ENCODE measurements around the gene DTNB.
"Not testable (repeated sequence)": the region's sequence is repeated elsewhere in the genome, so short reads cannot be mapped to it uniquely, and the experiment has no call there.

DTNB gene

DNA sequence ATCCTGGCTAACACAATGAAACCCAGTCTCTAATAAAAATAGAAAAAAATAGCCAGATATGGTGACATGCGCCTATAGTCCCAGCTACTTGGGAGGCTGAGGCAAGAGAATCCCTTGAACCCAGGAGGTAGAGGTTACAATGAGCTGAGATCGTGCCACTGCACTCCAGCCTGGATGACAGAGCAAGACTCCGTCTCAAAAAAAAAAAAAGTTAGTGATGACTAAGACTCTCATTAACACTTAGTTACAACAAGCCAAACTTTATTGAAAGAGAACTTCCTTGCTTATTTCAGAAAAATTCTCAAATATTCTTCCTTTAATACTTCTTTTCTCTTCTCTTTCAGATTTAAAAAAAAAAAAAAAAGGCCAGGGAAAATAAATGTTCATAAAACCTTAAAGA, 7.9 kb downstream of the DTNB start:
- not testable (repeated sequence) for H3K27me3 Mint-ChIP-seq; H3K27ac Mint-ChIP-seq; H3K36me3 Mint-ChIP-seq (ENCODE audit: low read depth); DNase-seq; H3K4me3 Mint-ChIP-seq; H3K9me3 Mint-ChIP-seq
- H3K4me1 Mint-ChIP-seq (ENCODE audit: low read depth) = peaks cover 30% of the 10 kb centered on the region

DNA sequence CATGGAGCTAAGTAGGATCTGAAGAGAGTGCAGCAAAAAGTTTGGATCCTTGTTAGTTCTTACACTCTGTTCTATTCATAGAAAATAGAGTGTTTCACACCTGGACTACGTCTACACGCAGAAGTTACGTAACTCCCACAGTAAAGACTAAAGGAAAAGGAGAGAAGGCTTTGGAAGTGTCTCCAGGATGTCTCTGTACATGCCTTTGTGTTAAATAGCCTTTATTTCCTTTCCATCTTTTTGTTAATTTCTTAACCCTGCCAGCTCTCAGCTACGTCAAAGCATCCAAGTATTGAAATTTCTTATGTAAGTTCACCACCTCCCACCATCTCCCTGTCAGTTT, 8.4 kb downstream of the DTNB start:
- no peaks in the 10 kb centered on the region for H3K9me3 Mint-ChIP-seq
- H3K27ac Mint-ChIP-seq = no peak overlapping the region
- H3K4me1 Mint-ChIP-seq (ENCODE audit: low read depth) = peaks cover 31% of the 10 kb centered on the region
- no peak overlapping the region for H3K4me3 Mint-ChIP-seq
- no peak for DNase-seq
- no peaks in the 10 kb centered on the region for H3K27me3 Mint-ChIP-seq
- no peaks in the 10 kb centered on the region for H3K36me3 Mint-ChIP-seq (ENCODE audit: low read depth)

DNA sequence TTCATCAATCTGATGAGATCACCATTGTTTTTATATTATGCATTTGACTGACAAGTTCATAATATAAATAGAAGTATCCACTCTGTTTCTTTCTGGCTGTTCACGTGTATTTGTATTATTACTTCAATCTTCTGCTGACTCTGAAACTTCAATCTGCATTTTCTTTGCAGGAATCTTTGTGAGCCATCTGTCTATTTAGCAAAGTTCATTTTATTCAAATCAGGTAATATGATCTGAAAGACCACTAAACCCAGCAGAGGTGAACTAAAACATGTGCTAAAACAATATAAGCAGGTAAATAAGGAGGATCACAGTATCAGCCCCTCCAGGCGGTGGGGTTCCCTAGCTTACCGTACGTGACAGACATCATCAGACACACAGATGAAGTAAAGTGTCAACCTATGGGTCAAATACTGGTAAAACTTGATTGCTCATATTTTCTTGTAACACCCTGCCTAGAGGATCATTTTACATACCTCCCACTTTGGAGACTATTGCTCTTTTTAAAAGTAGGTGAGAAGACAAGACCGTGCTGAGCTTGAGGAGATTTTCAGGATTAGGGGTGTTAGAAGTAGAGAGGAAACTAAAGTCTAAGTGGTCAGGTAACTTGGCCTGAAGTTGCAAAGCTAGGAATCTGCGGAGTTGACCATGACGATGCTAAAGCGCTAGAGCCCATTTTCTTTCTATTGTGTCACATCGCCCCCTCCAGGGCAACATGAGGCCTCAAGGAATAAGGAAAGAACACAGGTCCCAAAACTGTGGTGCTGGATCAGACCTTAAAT, 9.0 kb downstream of the DTNB start:
- Mint-ChIP-seq H3K36me3 (ENCODE audit: low read depth) (no peaks in the 10 kb centered on the region), H3K27me3 (no peaks in the 10 kb centered on the region), H3K27ac (no peak overlapping the region), H3K9me3 (no peaks in the 10 kb centered on the region), H3K4me3 (no peak overlapping the region), H3K4me1 (ENCODE audit: low read depth) (peaks cover 35% of the 10 kb centered on the region)
- DNase-seq = no peak

DNA sequence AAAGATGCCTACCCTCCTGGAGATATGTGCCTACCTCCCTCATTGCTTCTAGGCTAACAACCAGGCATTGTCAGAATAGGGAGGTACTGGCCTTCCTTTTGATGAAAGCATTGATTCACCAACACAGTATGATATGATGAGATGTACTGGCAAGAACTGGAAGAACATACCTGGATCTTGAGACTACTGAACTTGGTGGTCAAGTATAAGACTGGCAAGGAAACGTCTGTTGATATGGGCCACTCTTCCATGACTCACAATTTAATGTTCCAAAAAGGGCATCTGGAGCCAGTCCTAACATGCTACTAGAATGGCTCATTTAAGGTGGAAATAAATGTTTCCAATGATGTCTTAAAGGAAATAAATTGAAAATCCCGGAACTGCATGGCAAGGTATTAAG, 18.1 kb downstream of the DTNB start:
- peaks cover 11% of the 10 kb centered on the region for H3K36me3 Mint-ChIP-seq (ENCODE audit: low read depth)
- no peak for DNase-seq
- H3K9me3 Mint-ChIP-seq = no peaks in the 10 kb centered on the region
- no peak overlapping the region for H3K4me3 Mint-ChIP-seq
- peaks cover 21% of the 10 kb centered on the region for H3K4me1 Mint-ChIP-seq (ENCODE audit: low read depth)
- no peaks in the 10 kb centered on the region for H3K27me3 Mint-ChIP-seq
- no peak overlapping the region for H3K27ac Mint-ChIP-seq

DNA sequence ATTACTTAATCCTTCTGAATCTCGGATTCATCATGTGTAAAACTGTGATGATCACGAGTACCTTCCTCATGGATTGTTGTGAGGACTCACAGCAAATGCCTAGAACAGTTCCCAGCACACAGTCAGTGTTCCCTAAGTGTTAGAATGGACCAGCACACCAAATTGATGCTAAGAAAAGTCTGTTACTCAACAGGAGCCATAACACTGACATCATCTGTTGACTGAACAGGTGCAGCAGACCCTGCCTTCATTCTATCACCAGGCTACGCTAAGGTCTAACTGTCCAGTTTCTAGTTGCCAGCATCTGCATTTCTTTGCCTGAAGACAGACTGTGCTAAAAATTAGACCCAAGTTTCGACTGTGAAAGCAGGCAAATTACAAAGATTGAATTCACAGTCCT, 18.6 kb downstream of the DTNB start:
- Mint-ChIP-seq H3K27me3 (no peaks in the 10 kb centered on the region), H3K9me3 (no peaks in the 10 kb centered on the region), H3K4me1 (ENCODE audit: low read depth) (peaks cover 17% of the 10 kb centered on the region), H3K36me3 (ENCODE audit: low read depth) (peaks cover 17% of the 10 kb centered on the region), H3K27ac (no peak overlapping the region), H3K4me3 (no peak overlapping the region)
- DNase-seq = no peak

DNA sequence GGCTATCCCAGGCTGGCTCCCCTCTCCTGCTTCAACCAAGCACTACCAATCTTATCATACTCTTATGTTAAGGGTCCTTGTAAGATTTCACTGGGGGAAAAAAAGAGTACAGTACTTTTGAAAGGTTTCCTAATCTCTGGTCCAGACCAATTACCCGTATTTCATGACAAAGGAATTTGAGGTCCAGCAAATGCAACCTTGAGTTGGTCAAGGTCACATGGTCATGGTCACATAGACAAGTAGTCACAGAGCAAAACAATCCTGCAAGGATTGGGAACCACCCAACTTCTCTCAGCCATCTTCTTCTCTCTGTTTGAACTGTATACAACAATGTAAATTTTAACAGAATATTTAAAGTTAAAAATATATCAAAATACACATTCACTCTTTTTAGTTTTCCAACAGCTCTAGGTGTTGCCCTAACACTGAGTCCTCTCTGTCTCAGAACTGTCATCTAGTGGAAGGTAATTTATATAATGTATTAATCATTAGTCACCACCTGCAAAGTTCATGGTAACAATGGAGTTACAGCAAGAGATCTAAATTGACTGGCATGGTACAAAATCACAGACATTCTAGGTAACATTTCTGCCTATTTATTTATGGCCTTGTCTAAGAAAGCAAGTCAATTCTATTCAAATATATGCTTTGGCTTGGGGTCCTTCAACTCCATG, 21.5 kb downstream of the DTNB start:
- H3K4me1 Mint-ChIP-seq (ENCODE audit: low read depth) = no peaks in the 10 kb centered on the region
- no peaks in the 10 kb centered on the region for H3K9me3 Mint-ChIP-seq
- H3K27ac Mint-ChIP-seq = no peak overlapping the region
- no peak for DNase-seq
- H3K4me3 Mint-ChIP-seq = no peak overlapping the region
- no peaks in the 10 kb centered on the region for H3K27me3 Mint-ChIP-seq
- H3K36me3 Mint-ChIP-seq (ENCODE audit: low read depth) = peaks cover 22% of the 10 kb centered on the region

DNA sequence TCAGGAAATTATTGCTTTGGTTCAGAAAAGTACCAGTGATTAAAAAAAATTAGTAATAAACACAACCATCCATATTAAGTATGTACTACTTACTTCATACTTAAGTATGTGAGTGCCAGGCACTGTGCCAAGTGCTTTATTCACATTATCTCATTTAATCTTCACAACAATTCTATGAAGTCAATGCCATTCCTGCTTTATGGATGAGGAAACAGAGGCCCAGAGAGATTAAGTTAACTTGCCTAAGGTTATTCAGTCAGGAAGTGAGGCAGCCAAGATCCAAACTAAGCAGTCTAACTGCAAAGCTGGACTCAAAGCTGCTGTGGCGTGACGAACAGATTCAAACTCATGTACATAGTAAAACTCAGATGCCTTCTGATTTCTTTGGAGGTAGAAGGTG, 22.3 kb downstream of the DTNB start:
- no peaks in the 10 kb centered on the region for H3K9me3 Mint-ChIP-seq
- H3K27ac Mint-ChIP-seq = no peak overlapping the region
- no peak overlapping the region for H3K4me3 Mint-ChIP-seq
- no peaks in the 10 kb centered on the region for H3K4me1 Mint-ChIP-seq (ENCODE audit: low read depth)
- H3K36me3 Mint-ChIP-seq (ENCODE audit: low read depth) = peaks cover 22% of the 10 kb centered on the region
- no peaks in the 10 kb centered on the region for H3K27me3 Mint-ChIP-seq
- no peak for DNase-seq

DNA sequence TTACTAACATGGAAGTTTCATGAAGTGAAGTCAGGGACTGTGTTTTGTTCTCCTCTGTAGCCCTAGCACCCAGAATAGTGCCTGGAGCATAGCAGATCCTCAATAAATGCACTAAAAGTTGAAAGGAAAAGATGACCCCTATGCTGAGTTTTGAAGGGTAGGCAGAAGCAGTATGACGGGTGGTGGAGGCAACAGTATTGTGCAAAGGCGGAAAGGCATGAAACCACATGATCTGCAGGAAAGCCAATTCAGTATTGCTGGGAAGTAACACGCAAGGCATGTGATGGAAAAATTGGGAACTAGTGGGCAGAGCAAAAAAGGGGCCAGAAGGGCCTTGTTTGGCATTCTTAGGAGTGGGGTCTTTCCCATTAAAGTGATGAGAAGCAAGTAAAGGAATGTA, 23.1 kb downstream of the DTNB start:
- H3K9me3 Mint-ChIP-seq = no peaks in the 10 kb centered on the region
- H3K4me3 Mint-ChIP-seq = no peak overlapping the region
- H3K27me3 Mint-ChIP-seq = no peaks in the 10 kb centered on the region
- H3K4me1 Mint-ChIP-seq (ENCODE audit: low read depth) = no peaks in the 10 kb centered on the region
- no peak overlapping the region for H3K27ac Mint-ChIP-seq
- peaks cover 22% of the 10 kb centered on the region for H3K36me3 Mint-ChIP-seq (ENCODE audit: low read depth)
- DNase-seq = no peak

DNA sequence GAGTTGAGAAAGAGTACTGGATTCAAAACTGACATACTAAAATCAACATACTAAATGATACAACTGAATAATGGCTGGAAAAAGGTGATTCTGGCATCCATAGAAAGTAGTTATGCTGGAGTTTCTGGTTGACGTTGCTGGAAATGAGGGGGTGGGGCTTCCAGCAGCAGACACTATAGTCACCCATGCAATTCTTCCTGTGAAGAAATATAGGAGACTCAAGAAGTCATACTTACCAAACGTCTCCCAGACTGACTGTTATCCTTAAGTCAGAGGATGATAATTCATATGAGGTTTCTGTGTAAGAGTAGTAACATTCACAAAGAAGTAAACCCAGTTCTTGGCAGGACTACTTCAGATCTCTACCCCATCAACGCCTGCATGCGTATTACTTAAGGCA, 23.6 kb downstream of the DTNB start:
- H3K9me3 Mint-ChIP-seq = no peaks in the 10 kb centered on the region
- no peaks in the 10 kb centered on the region for H3K27me3 Mint-ChIP-seq
- H3K36me3 Mint-ChIP-seq (ENCODE audit: low read depth) = peaks cover 23% of the 10 kb centered on the region
- DNase-seq = no peak
- no peak overlapping the region for H3K27ac Mint-ChIP-seq
- H3K4me1 Mint-ChIP-seq (ENCODE audit: low read depth) = no peaks in the 10 kb centered on the region
- H3K4me3 Mint-ChIP-seq = no peak overlapping the region

DNA sequence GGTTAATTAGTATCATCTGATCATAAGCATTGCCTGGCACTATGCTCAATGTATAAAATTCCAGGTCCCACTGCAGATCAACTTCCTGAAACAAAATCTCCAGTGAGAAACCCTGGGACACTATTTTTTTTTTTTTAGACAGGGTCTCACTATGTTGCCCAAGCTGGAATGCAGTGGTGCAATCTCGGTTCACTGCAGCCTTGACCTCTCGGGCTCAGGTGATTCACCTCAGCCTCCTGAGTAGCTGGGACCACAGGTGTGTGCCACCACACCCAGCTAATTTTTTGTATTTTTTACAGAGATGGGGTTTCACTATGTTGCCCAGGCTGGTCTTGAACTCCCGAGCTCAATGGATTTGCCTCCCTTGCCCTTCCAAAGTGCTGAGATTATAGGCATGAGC, 31.1 kb downstream of the DTNB start:
- Mint-ChIP-seq H3K36me3 (ENCODE audit: low read depth) (peaks cover 33% of the 10 kb centered on the region), H3K27me3 (no peaks in the 10 kb centered on the region), H3K4me3 (no peak overlapping the region), H3K9me3 (peaks cover 2% of the 10 kb centered on the region), H3K4me1 (ENCODE audit: low read depth) (no peaks in the 10 kb centered on the region), H3K27ac (no peak overlapping the region)
- no peak for DNase-seq

DNA sequence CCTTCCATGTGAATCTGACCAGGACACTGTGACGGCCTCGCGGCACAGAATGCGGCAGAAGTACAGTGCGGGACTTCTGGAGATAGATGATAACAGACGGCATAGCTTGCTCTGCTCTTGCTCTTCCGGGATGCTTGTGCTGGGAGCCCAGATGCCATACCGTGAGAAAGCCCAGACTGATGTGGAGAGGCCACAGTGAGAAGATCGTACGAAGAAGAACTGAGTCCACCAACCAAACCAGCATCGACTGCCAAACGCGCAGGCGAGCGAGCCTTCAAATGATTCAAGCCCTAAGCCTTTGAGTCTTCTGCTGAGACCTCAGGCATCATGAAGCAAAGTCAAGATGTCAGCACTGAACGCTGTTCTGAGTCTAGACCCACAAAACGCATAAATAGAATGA, 33.7 kb downstream of the DTNB start:
- no peaks in the 10 kb centered on the region for H3K4me1 Mint-ChIP-seq (ENCODE audit: low read depth)
- peaks cover 34% of the 10 kb centered on the region for H3K36me3 Mint-ChIP-seq (ENCODE audit: low read depth)
- H3K27ac Mint-ChIP-seq = no peak overlapping the region
- peaks cover 2% of the 10 kb centered on the region for H3K9me3 Mint-ChIP-seq
- no peak overlapping the region for H3K4me3 Mint-ChIP-seq
- DNase-seq = no peak
- no peaks in the 10 kb centered on the region for H3K27me3 Mint-ChIP-seq

DNA sequence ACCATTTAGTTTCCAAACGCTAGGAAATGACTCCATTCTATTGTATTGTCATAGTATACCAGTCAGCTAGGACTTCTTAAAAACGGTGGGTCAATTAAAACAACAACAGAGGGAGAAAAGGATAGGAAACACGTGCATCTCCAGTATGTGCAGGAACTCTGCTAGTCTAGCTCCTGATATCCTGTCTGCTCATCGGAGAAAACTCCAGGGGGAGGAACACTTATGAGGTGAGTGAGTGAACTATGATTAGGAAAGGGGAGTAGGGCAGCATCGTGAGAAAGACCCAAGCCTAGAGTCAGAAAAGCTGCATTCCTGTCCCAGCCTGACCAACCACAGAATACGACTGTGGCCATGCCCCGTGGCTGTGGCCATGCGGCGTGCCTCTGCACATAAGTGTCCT, 34.2 kb downstream of the DTNB start:
- Mint-ChIP-seq H3K27ac (no peak overlapping the region), H3K4me3 (no peak overlapping the region), H3K27me3 (no peaks in the 10 kb centered on the region), H3K9me3 (peaks cover 2% of the 10 kb centered on the region), H3K36me3 (ENCODE audit: low read depth) (peaks cover 29% of the 10 kb centered on the region), H3K4me1 (ENCODE audit: low read depth) (no peaks in the 10 kb centered on the region)
- DNase-seq = no peak

DNA sequence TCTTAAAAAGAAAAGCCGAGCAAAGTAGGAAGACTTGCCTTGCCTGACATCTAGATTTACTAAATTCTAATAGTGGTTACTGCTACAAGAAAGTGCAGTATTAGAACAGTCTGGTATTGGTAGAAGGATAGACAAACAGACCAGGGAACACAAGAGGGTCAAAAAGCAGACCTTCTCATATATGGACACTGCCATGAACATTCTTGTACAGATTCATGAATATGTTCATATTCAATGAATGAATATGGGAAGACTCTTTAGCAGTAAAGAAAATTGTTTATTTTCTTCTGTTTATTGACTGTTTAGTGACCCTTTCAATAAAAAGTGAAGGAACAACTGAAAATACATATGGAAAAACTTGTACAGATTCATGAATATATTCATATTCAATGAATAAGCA, 37.6 kb downstream of the DTNB start:
- no peak for DNase-seq
- H3K9me3 Mint-ChIP-seq = peaks cover 2% of the 10 kb centered on the region
- peaks cover 22% of the 10 kb centered on the region for H3K36me3 Mint-ChIP-seq (ENCODE audit: low read depth)
- no peak overlapping the region for H3K27ac Mint-ChIP-seq
- H3K27me3 Mint-ChIP-seq = no peaks in the 10 kb centered on the region
- no peak overlapping the region for H3K4me3 Mint-ChIP-seq
- H3K4me1 Mint-ChIP-seq (ENCODE audit: low read depth) = no peaks in the 10 kb centered on the region

DNA sequence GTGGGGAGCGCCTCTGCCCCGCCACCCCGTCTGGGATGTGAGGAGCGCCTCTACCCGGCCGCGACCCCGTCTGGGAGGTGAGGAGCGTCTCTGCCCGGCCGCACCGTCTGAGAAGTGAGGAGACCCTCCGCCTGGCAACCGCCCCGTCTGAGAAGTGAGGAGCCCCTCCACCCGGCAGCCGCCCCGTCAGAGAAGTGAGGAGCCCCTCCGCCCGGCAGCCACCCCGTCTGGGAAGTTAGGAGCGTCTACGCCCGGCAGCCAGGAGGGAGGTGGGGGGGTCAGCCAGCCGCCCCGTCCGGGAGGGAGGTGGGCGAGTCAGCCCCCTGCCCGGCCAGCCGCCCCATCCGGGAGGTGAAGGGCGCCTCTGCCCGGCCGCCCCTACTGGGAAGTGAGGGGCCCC, 39.6 kb downstream of the DTNB start:
- DNase-seq; H3K27me3 Mint-ChIP-seq; H3K9me3 Mint-ChIP-seq; H3K4me1 Mint-ChIP-seq (ENCODE audit: low read depth); H3K4me3 Mint-ChIP-seq; H3K27ac Mint-ChIP-seq: not testable (repeated sequence)
- peaks cover 15% of the 10 kb centered on the region for H3K36me3 Mint-ChIP-seq (ENCODE audit: low read depth)

DNA sequence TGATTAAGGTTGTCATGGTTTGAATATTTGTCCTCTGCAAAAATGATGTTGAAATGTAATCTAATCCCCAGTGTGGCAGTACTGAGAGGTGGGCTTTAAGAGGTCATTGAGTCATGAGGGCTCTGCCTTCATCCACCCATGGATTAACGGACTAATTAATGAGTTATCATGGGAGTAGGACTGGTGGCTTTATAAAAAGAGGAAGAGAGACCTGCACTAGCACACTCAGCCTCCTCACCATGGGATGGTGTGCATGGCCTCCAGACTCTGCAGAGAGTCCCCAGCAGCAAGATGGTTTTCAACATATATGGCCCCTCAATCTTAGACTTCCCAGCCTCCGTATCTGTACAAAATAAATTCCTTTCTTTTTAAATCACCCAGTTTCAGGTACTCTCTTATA, 41.0 kb downstream of the DTNB start:
- H3K9me3 Mint-ChIP-seq = no peaks in the 10 kb centered on the region

More for the DNA sequence above, 41.0 kb downstream of the DTNB start:
- no peak for DNase-seq
- no peaks in the 10 kb centered on the region for H3K27me3 Mint-ChIP-seq
- peaks cover 14% of the 10 kb centered on the region for H3K36me3 Mint-ChIP-seq (ENCODE audit: low read depth)
- no peak overlapping the region for H3K4me3 Mint-ChIP-seq
- no peak overlapping the region for H3K27ac Mint-ChIP-seq
- H3K4me1 Mint-ChIP-seq (ENCODE audit: low read depth) = no peaks in the 10 kb centered on the region
